Stomach (tissue), 4 donors: Measurements from ENCODE around the gene GRIP2.

ENCODE experiments used
- EP300 ChIP-seq: sonication (generic); formaldehyde crosslinking; IDR thresholded peaks from one replicate; pipeline ENCODE4 v1.6.1; 2017; ENCODE audit warnings: antibody characterized with exemption
- POLR2A ChIP-seq, 4 donors: fragments of 450-650 bp; IDR thresholded peaks; one replicate each; pipeline ENCODE4 v1.6.1; 2016; ENCODE audit warnings: antibody characterized with exemption in 4 of 4, control low read depth in 2 of 4, mild to moderate bottlenecking in 1 of 4, moderate library complexity in 1 of 4
- TF ChIP-seq, protein P1 (sequence below), 7 experiments: fragments of 450-650 bp in 4 of 7; fragments of 200-600 bp in 3 of 7; sonication (generic) in 3 of 7; IDR thresholded peaks; one replicate each; pipeline ENCODE4 v1.5.1; 2016 to 2019; ENCODE audit warnings: antibody characterized with exemption in 7 of 7, control low read depth in 2 of 7, mild to moderate bottlenecking in 1 of 7

DNA sequence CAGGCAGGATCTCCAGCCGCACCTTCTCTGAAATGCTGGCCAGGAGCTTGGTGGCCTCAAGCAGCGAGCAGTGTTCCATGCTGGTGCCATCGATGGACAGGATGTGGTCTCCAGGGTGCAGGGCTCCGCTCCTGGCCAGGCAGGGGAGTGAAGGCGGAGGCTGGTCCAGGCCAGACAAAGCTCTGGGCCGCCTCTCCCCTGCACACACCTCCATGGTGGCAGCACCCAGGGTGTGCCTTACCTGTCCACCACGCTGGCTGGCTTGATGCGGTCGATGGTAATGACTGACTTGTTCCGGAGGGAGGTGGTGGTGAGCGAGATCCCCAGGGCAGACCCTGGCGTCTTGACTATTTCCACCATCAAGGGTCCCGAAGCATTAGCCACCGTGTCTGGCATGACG lies 20.0 kb downstream of the GRIP2 start:
- TF ChIP-seq, protein P1, sequence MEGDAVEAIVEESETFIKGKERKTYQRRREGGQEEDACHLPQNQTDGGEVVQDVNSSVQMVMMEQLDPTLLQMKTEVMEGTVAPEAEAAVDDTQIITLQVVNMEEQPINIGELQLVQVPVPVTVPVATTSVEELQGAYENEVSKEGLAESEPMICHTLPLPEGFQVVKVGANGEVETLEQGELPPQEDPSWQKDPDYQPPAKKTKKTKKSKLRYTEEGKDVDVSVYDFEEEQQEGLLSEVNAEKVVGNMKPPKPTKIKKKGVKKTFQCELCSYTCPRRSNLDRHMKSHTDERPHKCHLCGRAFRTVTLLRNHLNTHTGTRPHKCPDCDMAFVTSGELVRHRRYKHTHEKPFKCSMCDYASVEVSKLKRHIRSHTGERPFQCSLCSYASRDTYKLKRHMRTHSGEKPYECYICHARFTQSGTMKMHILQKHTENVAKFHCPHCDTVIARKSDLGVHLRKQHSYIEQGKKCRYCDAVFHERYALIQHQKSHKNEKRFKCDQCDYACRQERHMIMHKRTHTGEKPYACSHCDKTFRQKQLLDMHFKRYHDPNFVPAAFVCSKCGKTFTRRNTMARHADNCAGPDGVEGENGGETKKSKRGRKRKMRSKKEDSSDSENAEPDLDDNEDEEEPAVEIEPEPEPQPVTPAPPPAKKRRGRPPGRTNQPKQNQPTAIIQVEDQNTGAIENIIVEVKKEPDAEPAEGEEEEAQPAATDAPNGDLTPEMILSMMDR (IDR thresholded peaks at IDR 0.05), result no peak
- TF ChIP-seq EP300 (no peak), POLR2A (IDR thresholded peaks at IDR 0.05) (no peak)
